Smooth muscle cell (in vitro differentiated cells): Measurements from ENCODE around the gene INSYN2A. TPM values are rescaled to one million over a fixed set of nuclear protein-coding genes. Genes with fewer than 3 reads are reported as not detected.
A peak's percentile ranks its signal among the peaks of the same experiment; 100 is the strongest.

Experiments used
- DNase-seq: peaks from one replicate; lab custom pipeline; 2025; ENCODE audit not compliant: unreplicated experiment; lab: John Stamatoyannopoulos, UW
- H2AFZ ChIP-seq: fragments of 200-600 bp; sonication (generic); 2 replicates; pipeline ENCODE4 v1.6.0; 2016; ENCODE audit warnings: antibody characterized with exemption, low read depth, mild to moderate bottlenecking
- H3F3A ChIP-seq: fragments of 200-600 bp; sonication (generic); 2 replicates; pipeline ENCODE4 v1.6.0; 2017; ENCODE audit warnings: antibody characterized with exemption, low read depth
- H3K27ac ChIP-seq: fragments of 200-600 bp; sonication (generic); 2 replicates; pipeline ENCODE4 v1.5.1; 2016; ENCODE audit warnings: low read depth, mild to moderate bottlenecking
- H3K27me3 ChIP-seq: fragments of 200-600 bp; sonication (generic); 2 replicates; pipeline ENCODE4 v1.6.1; 2016; ENCODE audit warnings: low read depth, mild to moderate bottlenecking
- H3K36me3 ChIP-seq: fragments of 200-600 bp; sonication (generic); 2 replicates; pipeline ENCODE4 v1.5.1; 2016; ENCODE audit warnings: low read depth
- H3K4me1 ChIP-seq: fragments of 200-600 bp; sonication (generic); 2 replicates; pipeline ENCODE4 v1.5.1; 2016; ENCODE audit warnings: low read depth
- H3K4me2 ChIP-seq: fragments of 200-600 bp; sonication (generic); 2 replicates; pipeline ENCODE4 v1.6.0; 2016; ENCODE audit warnings: mild to moderate bottlenecking
- H3K4me3 ChIP-seq: fragments of 200-600 bp; sonication (generic); 2 replicates; pipeline ENCODE4 v1.5.1; 2016; ENCODE audit warnings: mild to moderate bottlenecking
- H3K79me2 ChIP-seq: fragments of 200-600 bp; sonication (generic); 2 replicates; pipeline ENCODE4 v1.6.0; 2016; ENCODE audit warnings: low read depth, mild to moderate bottlenecking
- H3K9ac ChIP-seq: fragments of 200-600 bp; sonication (generic); 2 replicates; pipeline ENCODE4 v1.6.0; 2016; ENCODE audit warnings: low read depth
- H3K9me3 ChIP-seq: fragments of 200-600 bp; sonication (generic); replicated peaks from 2 replicates; pipeline ENCODE4 v1.5.1; 2016; ENCODE audit warnings: low read depth
- H4K20me1 ChIP-seq: fragments of 200-600 bp; sonication (generic); 2 replicates; pipeline ENCODE4 v1.6.0; 2016; ENCODE audit warnings: low read depth
- CTCF ChIP-seq: fragments of 200-600 bp; sonication (generic); IDR thresholded peaks from 2 replicates; pipeline ENCODE4 v1.5.1; 2017; ENCODE audit warnings: borderline replicate concordance, mild to moderate bottlenecking, antibody characterized with exemption; ENCODE audit not compliant: insufficient read depth, poor library complexity, severe bottlenecking
- WGBS: methylation state at CpG from one replicate; pipeline ENCODE4 v1.1.7; 2016; ENCODE audit warnings: low lambda C conversion rate; 5-methylcytosine and 5-hydroxymethylcytosine counted together
- polyA plus RNA-seq: library from polyadenylated mRNA; unstranded; fragments of >200 nt; fragmentation: Nextera tagmentation; extraction: Ambion mirVana; gene quantifications from 2 replicates; pipeline ENCODE4 v1.2.1, GENCODE V29; 2016
- total RNA-seq: library from RNA; depleted of rRNA; stranded (reverse); fragments of >200 nt; gene quantifications from 2 replicates; pipeline ENCODE4 v1.2.3, GENCODE V29; 2014

The INSYN2A gene
- total and polyA plus RNA-seq, 2 experiments from 2014 or later = 0.09 to 0.15 TPM

DNA sequence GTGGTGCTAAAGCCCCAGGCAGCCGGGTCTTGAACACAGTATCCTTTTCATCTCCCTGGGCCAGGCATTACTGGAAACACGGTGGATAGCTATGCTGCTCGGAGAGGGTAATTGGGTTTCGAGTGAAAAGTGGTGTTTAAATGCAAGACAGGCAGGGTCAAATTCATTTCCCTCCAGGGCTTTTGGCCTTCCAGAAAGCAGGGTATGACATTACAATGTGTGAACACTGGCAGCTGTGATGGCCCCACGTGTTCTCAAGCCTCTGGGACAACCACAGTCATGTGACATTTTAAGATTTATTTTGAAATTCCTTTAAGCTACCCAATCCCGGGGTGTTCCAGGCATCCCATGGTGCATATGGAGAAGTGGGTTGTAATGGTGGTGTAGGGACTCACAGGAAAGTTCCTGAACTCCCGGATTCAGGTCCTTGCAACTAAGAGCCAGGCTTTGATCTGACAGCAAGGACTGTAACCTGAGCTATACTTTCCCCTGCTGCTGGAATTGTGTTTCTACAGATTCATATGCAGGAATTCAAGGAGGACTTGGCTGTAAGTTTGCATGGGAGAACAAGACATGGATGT is 46.8 kb downstream of the INSYN2A start:
- peak overlapping the region; percentile 84 for H3K27ac ChIP-seq
- no peaks in the 10 kb centered on the region for H3K9me3 ChIP-seq
- peaks cover 3% of the 10 kb centered on the region for H3F3A ChIP-seq
- H2AFZ ChIP-seq = no peak overlapping the region
- no peak overlapping the region for H3K9ac ChIP-seq
- H4K20me1 ChIP-seq = peaks cover 53% of the 10 kb centered on the region
- 76% methylated on average over 7 of the region's 7 CpGs for WGBS
- no peak for DNase-seq
- H3K4me1 ChIP-seq = peaks cover 13% of the 10 kb centered on the region
- H3K4me2 ChIP-seq = no peak overlapping the region
- no peaks in the 10 kb centered on the region for H3K27me3 ChIP-seq
- H3K36me3 ChIP-seq = no peaks in the 10 kb centered on the region
- TF ChIP-seq CTCF = no peak
- no peak overlapping the region for H3K4me3 ChIP-seq
- no peaks in the 10 kb centered on the region for H3K79me2 ChIP-seq

DNA sequence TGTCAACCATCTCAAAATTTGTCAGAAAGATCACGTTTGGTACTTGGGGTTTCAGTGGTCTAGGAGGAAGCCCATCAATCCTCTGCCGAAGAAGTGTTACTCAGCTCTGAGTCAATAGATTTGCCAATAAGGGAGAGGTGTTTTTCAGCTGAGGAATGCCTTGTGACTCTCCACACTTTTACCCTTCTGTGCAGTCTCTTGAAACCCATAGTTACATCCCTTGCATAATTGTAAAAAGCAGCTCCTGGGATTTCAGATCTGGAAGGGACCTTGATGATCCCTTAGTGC is 47.5 kb downstream of the INSYN2A start:
- Histone ChIP-seq H4K20me1 (peaks cover 51% of the 10 kb centered on the region), H3K4me2 (peak overlapping the region; percentile 62), H2AFZ (no peak overlapping the region), H3K27me3 (no peaks in the 10 kb centered on the region), H3K27ac (peak overlapping the region; percentile 84), H3K4me3 (no peak overlapping the region), H3K79me2 (no peaks in the 10 kb centered on the region), H3K4me1 (peaks cover 13% of the 10 kb centered on the region), H3K9ac (peak overlapping the region; percentile 58), H3F3A (peaks cover 3% of the 10 kb centered on the region), H3K36me3 (no peaks in the 10 kb centered on the region), H3K9me3 (no peaks in the 10 kb centered on the region)
- 37% methylated on average over 2 of the region's 2 CpGs for WGBS
- no peak for TF ChIP-seq CTCF
- no peak for DNase-seq

GRCh38 chr10:127148066-127148932 is 48.1 kb downstream of the INSYN2A start:
- peak overlapping the region; percentile 62 for H3K4me2 ChIP-seq
- H3K9ac ChIP-seq = peak overlapping the region; percentile 58
- no peaks in the 10 kb centered on the region for H3K79me2 ChIP-seq
- H3F3A ChIP-seq = peaks cover 3% of the 10 kb centered on the region
- H2AFZ ChIP-seq = no peak overlapping the region
- H3K27ac ChIP-seq = peak overlapping the region; percentile 84
- no peak for DNase-seq
- no peaks in the 10 kb centered on the region for H3K9me3 ChIP-seq
- peaks cover 51% of the 10 kb centered on the region for H4K20me1 ChIP-seq
- no peak overlapping the region for H3K4me3 ChIP-seq
- TF ChIP-seq CTCF = no peak
- H3K27me3 ChIP-seq = no peaks in the 10 kb centered on the region
- no peaks in the 10 kb centered on the region for H3K36me3 ChIP-seq
- H3K4me1 ChIP-seq = peaks cover 13% of the 10 kb centered on the region
- WGBS = 48% methylated on average over 15 of the region's 15 CpGs
